Stimulated activated CD8-positive, alpha-beta memory T cell treated with anti-CD3 and anti-CD28 coated beads, Interleukin-12 subunit alpha, Interleukin-12 subunit beta, amount 100 ng/mL, for 4 hours (primary cell): ENCODE data around the gene KCNC1.

Experiments
- DNase-seq: peaks from one replicate; pipeline ENCODE4 v3.0.0-alpha.2; 2020; ENCODE audit warnings: low read depth

KCNC1 gene

DNA sequence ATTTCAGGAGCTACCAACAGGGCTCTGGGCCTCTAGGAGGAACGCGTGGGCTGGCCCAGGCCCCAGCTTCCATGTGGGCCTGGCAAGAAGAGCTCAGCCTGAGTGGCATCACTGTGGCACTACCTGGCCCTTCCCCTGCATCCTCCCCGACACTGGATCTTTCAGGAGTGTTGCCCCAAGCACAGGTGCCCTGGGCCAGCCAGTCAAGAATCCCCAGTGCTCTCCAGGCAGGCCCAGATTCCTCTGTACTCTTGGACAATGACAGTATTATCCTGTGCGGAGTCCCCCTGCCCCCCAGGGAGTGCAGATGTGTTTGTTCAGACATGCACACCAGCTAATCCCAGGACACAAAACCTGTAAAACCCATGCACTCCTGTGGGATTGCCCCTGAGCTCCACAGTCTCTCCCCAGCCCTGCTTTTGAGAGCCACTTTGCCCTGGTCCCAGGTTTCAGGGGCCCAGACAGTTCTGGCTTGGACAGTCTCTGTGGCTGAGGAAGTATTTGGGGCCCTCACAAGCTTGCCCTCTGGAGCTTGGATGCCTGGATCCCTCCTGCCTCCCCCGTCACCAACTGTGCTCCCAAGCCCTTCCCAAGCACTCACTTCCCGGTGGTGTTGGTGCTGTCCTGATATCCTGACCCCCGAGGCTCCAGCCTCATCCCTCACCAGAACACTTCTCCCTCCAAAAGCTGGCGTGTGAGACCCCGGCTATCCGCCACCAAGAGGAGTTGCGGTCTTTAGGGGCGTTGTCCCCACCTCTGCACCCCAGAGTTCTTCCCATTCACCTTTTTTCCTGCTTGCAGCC, 39.9 kb downstream of the KCNC1 start:
- DNase-seq, result no peak

DNA sequence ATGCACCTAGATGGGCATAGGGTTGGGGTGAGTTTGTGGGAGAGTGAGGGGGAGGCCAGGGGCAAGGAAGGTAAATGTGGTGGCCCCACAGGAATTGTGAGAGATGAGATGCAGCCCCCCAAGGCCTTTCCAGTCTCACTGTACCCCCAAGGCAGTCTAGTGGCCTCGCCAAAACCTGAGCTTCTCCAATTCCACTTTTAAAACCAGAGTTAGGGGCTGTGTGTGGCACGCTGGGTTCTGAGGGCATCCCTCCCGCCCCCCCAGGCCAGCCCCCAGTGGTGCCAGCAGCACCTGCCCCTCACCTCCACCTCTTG, 40.4 kb downstream of the KCNC1 start:
- DNase-seq, result no peak

GRCh38 chr11:17775507-17776211, 41.1 kb downstream of the KCNC1 start:
- DNase-seq, result no peak

- DNase-seq, result no peak
These were observed 41.8 kb downstream of the KCNC1 start for GRCh38 chr11:17776212-17776875.

- no peak for DNase-seq
These were observed 42.6 kb downstream of the KCNC1 start for GRCh38 chr11:17777086-17777737.

GRCh38 chr11:17777738-17778091, 43.1 kb downstream of the KCNC1 start:
- DNase-seq, result no peak

GRCh38 chr11:17778352-17778751, 43.8 kb downstream of the KCNC1 start:
- no peak for DNase-seq

DNA sequence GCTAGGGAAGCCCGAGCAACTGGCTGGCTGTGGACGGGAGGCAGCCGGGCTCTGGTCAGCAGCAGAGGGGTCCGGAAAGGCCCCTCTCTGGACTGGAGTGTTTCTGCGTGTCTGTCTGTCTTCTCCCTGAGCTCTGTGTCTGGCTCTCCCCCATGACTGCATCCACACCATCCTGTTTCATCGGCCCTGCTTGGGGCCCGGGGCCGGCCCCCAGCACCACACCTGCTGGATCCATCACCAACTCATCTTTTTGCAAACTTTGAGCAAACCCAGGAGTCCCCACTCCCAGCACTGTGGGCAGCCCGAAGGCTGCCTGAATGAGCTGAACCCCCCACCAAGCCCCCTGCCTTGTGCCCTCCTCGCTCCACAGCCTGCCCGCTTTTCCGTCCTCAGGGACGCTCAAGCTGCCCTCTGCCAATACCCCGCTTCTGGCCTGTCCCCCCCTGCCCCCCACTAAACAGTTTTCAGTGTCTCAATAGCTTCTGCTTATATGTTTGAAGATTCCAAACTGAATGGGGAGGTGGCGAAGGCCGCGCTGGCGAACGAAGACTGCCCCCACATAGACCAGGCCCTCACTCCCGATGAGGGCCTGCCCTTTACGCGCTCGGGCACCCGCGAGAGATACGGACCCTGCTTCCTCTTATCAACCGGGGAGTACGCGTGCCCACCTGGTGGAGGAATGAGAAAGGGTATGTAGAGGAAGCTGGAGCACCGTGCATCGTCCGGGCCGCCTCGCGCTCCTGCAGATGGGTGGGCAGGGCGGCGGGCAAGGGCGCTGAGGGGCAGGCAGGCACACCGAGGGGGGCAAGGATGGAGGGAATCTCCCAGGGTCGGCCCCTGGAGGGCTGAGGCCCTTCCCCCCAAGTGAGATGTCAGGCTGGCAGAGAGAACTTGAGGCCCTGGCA, 44.6 kb downstream of the KCNC1 start:
- no peak for DNase-seq

GRCh38 chr11:17779861-17780594, 45.4 kb downstream of the KCNC1 start:
- no peak for DNase-seq

- DNase-seq, result no peak
These were observed 46.1 kb downstream of the KCNC1 start for GRCh38 chr11:17780668-17781067.

DNA sequence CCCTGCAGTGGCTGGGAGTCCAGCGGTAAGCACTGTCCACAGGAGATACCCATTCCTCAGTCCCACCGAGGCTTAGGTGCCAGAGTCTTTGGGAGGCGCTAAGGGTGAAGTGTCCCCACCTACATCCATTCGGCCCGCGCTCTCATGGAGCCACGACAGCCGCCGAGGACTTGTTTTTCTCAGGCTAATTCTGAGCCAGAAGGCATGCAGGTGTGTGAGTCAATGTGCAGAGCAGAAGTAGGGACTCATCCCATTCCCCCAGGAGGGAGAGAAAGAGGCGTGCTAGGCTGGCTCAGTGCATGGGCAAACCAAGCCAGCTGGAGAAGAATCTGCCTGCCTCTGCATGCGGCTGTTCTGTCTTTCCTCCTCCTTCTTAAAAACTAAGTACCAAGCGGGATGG, 46.6 kb downstream of the KCNC1 start:
- no peak for DNase-seq

GRCh38 chr11:17781626-17782025, 47.0 kb downstream of the KCNC1 start:
- DNase-seq, result no peak

GRCh38 chr11:17782145-17782544, 47.6 kb downstream of the KCNC1 start:
- DNase-seq, result no peak

- DNase-seq, result no peak
These were observed 48.2 kb downstream of the KCNC1 start for GRCh38 chr11:17782603-17783337.

GRCh38 chr11:17783878-17784277, 49.3 kb downstream of the KCNC1 start:
- DNase-seq, result no peak

- DNase-seq, result no peak
These were observed 52.4 kb downstream of the KCNC1 start for GRCh38 chr11:17786824-17787525.

DNA sequence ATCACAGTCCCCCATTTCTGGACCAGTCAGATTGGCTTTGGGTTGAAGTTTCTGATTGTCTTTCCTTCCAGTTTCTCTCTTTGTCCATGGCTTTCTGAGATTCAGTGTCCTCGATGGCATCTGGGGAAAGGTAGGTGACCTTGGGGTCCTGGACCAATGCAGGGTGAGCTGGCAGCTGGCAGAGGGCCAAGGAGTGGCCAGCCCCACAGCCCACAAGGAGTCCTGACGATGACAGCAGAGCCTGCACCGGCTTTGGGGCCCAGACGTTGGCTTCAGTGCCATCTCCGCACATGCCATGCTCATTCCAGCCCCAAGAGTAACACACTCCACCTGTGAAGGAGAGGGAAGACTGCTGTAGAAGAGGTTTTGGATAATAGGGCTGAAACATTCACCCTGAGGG, 53.5 kb downstream of the KCNC1 start:
- DNase-seq, result no peak

- DNase-seq, result no peak
These were observed 55.9 kb downstream of the KCNC1 start for GRCh38 chr11:17790453-17790852.

DNA sequence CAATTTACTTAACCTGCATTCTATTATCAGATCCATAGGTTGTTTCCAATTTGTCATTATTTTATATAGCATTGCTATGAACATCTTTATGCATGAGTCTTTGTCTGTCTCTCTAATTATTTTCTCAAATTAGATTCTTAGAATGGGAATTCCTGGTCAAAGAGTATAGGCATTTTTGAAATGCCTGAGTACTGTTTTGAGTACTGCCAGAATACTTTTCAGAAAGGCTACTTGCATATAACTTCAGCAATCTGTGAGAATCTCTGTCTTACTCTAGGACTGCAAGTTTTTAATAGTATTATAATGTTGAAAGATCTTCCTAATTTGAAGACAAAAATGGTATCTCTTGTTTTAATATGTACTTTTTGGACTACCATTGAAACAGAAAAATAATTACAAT, 56.6 kb downstream of the KCNC1 start:
- DNase-seq, result no peak

- no peak for DNase-seq
These were observed 57.6 kb downstream of the KCNC1 start for GRCh38 chr11:17792161-17792560.
